K562 (cell line): Measurements from ENCODE around the gene MLXIPL. TPM values are rescaled to one million over a fixed set of nuclear protein-coding genes. Genes with fewer than 3 reads are reported as not detected.

Experiments
- CREM ChIP-seq: IDR thresholded peaks from 2 replicates; pipeline ENCODE4 v1.6.1; 2014; ENCODE audit warnings: antibody characterized with exemption, low read depth
- HEY1 ChIP-seq: fragments of 250-450 bp; sonication (Bioruptor Pico); IDR thresholded peaks from 2 replicates; pipeline ENCODE4 v1.5.0; 2020; ENCODE audit warnings: mild to moderate bottlenecking, moderate library complexity, borderline replicate concordance
- HNRNPH1 ChIP-seq: fragments of 200-400 bp; formaldehyde crosslinking; optimal IDR thresholded peaks from 2 replicates; pipeline ENCODE3; 2017; ENCODE audit warnings: low read depth, mild to moderate bottlenecking, low read length, moderate library complexity
- NEUROD1 ChIP-seq: fragments of 150-350 bp; IDR thresholded peaks from 2 replicates; pipeline ENCODE4 v1.6.1; 2014; ENCODE audit warnings: borderline replicate concordance, low read length, low read depth; ENCODE audit not compliant: partially characterized antibody
- RBM34 ChIP-seq: fragments of 200-400 bp; formaldehyde crosslinking; IDR thresholded peaks from 2 replicates; pipeline ENCODE4 v1.6.1; 2018; ENCODE audit warnings: low read length, borderline replicate concordance; ENCODE audit not compliant: insufficient read depth
- ZBED1 ChIP-seq: IDR thresholded peaks from 2 replicates; pipeline ENCODE4 v1.6.1; 2014
- ZNF75A ChIP-seq: fragments of 450-650 bp; formaldehyde crosslinking; IDR thresholded peaks from 2 replicates; pipeline ENCODE4 v1.4.0; 2020; ENCODE audit warnings: mild to moderate bottlenecking
- polyA plus RNA-seq, 8 experiments: library from polyadenylated mRNA; depleted of rRNA in 4 of 8; stranded (reverse) in 5 of 8; unstranded in 3 of 8; fragments of >200 nt; fragmentation: Nextera tagmentation in 2 of 8; fragmentation: Illumina TruSeq in 1 of 8; extraction: Ambion mirVana in 2 of 8; extraction: Trizol in 1 of 8; gene quantifications; 2 replicates each; pipeline versions ENCODE4 v1.2.1 to v1.2.3, GENCODE V29; 2011 to 2014; ENCODE audit warnings: inconsistent platforms in 1 of 8, missing spikeins in 1 of 8
- total RNA-seq, 7 experiments: library from RNA; depleted of rRNA in 6 of 7; stranded (reverse); fragments of >200 nt in 6 of 7; fragmentation: Illumina TruSeq in 2 of 7; extraction: Trizol in 2 of 7; gene quantifications; 2 replicates each; pipeline versions ENCODE4 v1.2.1 to v1.2.3, GENCODE V29; 2011 to 2021; ENCODE audit warnings: low replicate concordance in 1 of 7
- TF ChIP-seq, protein P1 (sequence below): fragments of 450-650 bp; IDR thresholded peaks from 2 replicates; pipeline ENCODE4 v1.6.1; 2017; ENCODE audit warnings: antibody characterized with exemption, mild to moderate bottlenecking
- TF ChIP-seq, protein P2 (sequence below): sonication (generic); formaldehyde crosslinking; IDR thresholded peaks from 2 replicates; pipeline ENCODE4 v1.8.0; 2022; ENCODE audit warnings: mild to moderate bottlenecking, missing genetic modification reagents
- TF ChIP-seq, protein P3 (sequence below): fragments of 250-450 bp; sonication (Bioruptor Pico); IDR thresholded peaks from 2 replicates; pipeline ENCODE4 v1.8.0; 2021; ENCODE audit warnings: moderate library complexity, mild to moderate bottlenecking, inconsistent platforms
- TF ChIP-seq, protein P4 (sequence below): fragments of 450-650 bp; formaldehyde crosslinking; IDR thresholded peaks from 2 replicates; pipeline ENCODE4 v1.4.0; 2022; ENCODE audit warnings: missing genetic modification characterization
- TF ChIP-seq, protein P5 (sequence below): fragments of 450-650 bp; formaldehyde crosslinking; conservative IDR thresholded peaks from 2 replicates; pipeline ENCODE4 v1.4.0; 2022; ENCODE audit warnings: mild to moderate bottlenecking, missing genetic modification characterization
- TF ChIP-seq, protein P6 (sequence below): fragments of 450-650 bp; IDR thresholded peaks from 2 replicates; pipeline ENCODE4 v1.6.1; 2018; ENCODE audit not compliant: partially characterized antibody

MLXIPL gene
- total and polyA plus RNA-seq, 9 of the 15 experiments (the other 6 are each of a cell fraction or from before 2014, with no cell fraction given), result 0.11 to 18.4 (median 1.4) TPM

DNA sequence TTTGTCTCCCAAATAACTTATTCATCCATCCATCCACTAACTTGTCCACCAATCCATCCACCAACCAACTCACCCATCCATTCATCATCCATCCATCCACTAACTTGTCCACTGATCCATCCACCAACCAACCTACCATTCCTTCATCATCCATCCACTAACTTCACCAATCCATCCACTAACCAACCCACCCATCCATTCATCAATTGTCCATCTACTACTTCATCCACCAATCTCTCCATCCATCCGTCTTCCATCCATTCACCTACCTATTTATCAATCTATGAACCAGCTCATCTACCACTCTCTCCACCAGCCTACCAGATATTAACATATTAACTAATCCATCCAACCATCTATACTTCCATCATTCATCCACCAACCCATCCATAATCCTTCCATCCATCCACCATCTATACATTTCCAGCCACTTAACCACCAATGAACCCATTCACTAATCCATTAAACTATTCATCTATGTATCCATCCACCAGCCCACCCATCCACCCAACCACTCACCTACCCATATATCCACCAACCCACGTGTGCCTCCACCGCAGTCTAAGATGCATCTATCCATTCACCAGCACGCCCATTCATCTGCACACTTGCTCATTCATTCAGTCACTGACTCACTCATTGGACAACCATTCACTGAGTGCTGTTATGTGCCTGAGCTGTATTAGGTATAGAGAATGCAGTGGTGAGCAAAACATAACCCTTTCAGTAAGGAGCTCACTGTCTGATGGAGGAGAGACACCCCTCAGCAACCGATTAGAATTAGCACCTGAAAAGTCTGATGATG is 26.1 kb downstream of the MLXIPL start (continued):
- TF ChIP-seq, protein P1, sequence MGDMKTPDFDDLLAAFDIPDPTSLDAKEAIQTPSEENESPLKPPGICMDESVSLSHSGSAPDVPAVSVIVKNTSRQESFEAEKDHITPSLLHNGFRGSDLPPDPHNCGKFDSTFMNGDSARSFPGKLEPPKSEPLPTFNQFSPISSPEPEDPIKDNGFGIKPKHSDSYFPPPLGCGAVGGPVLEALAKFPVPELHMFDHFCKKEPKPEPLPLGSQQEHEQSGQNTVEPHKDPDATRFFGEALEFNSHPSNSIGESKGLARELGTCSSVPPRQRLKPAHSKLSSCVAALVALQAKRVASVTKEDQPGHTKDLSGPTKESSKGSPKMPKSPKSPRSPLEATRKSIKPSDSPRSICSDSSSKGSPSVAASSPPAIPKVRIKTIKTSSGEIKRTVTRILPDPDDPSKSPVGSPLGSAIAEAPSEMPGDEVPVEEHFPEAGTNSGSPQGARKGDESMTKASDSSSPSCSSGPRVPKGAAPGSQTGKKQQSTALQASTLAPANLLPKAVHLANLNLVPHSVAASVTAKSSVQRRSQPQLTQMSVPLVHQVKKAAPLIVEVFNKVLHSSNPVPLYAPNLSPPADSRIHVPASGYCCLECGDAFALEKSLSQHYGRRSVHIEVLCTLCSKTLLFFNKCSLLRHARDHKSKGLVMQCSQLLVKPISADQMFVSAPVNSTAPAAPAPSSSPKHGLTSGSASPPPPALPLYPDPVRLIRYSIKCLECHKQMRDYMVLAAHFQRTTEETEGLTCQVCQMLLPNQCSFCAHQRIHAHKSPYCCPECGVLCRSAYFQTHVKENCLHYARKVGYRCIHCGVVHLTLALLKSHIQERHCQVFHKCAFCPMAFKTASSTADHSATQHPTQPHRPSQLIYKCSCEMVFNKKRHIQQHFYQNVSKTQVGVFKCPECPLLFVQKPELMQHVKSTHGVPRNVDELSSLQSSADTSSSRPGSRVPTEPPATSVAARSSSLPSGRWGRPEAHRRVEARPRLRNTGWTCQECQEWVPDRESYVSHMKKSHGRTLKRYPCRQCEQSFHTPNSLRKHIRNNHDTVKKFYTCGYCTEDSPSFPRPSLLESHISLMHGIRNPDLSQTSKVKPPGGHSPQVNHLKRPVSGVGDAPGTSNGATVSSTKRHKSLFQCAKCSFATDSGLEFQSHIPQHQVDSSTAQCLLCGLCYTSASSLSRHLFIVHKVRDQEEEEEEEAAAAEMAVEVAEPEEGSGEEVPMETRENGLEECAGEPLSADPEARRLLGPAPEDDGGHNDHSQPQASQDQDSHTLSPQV, result no peak
- TF ChIP-seq ZNF75A (CRISPR knock-in tag) (no peak), HEY1 (CRISPR knock-in tag) (no peak), HNRNPH1 (no peak), NEUROD1 (no peak), ZBED1 (no peak), RBM34 (no peak), CREM (no peak)
- TF ChIP-seq, protein P2, sequence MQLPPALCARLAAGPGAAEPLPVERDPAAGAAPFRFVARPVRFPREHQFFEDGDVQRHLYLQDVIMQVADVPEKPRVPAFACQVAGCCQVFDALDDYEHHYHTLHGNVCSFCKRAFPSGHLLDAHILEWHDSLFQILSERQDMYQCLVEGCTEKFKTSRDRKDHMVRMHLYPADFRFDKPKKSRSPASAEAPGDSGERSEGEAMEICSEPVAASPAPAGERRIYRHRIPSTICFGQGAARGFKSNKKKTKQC (CRISPR knock-in tag), result no peak
- TF ChIP-seq, protein P3, sequence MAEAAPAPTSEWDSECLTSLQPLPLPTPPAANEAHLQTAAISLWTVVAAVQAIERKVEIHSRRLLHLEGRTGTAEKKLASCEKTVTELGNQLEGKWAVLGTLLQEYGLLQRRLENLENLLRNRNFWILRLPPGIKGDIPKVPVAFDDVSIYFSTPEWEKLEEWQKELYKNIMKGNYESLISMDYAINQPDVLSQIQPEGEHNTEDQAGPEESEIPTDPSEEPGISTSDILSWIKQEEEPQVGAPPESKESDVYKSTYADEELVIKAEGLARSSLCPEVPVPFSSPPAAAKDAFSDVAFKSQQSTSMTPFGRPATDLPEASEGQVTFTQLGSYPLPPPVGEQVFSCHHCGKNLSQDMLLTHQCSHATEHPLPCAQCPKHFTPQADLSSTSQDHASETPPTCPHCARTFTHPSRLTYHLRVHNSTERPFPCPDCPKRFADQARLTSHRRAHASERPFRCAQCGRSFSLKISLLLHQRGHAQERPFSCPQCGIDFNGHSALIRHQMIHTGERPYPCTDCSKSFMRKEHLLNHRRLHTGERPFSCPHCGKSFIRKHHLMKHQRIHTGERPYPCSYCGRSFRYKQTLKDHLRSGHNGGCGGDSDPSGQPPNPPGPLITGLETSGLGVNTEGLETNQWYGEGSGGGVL (CRISPR knock-in tag), result no peak
- TF ChIP-seq, protein P4, sequence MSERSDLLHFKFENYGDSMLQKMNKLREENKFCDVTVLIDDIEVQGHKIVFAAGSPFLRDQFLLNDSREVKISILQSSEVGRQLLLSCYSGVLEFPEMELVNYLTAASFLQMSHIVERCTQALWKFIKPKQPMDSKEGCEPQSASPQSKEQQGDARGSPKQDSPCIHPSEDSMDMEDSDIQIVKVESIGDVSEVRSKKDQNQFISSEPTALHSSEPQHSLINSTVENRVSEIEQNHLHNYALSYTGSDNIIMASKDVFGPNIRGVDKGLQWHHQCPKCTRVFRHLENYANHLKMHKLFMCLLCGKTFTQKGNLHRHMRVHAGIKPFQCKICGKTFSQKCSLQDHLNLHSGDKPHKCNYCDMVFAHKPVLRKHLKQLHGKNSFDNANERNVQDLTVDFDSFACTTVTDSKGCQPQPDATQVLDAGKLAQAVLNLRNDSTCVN, result peak; percentile 73; the same call in 1 of the 2 replicates
- TF ChIP-seq, protein P5, sequence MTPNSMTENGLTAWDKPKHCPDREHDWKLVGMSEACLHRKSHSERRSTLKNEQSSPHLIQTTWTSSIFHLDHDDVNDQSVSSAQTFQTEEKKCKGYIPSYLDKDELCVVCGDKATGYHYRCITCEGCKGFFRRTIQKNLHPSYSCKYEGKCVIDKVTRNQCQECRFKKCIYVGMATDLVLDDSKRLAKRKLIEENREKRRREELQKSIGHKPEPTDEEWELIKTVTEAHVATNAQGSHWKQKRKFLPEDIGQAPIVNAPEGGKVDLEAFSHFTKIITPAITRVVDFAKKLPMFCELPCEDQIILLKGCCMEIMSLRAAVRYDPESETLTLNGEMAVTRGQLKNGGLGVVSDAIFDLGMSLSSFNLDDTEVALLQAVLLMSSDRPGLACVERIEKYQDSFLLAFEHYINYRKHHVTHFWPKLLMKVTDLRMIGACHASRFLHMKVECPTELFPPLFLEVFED (CRISPR knock-in tag), result 0 out of 2 replicates have a peak, but pooled peaks have one; percentile 70
- TF ChIP-seq, protein P6, sequence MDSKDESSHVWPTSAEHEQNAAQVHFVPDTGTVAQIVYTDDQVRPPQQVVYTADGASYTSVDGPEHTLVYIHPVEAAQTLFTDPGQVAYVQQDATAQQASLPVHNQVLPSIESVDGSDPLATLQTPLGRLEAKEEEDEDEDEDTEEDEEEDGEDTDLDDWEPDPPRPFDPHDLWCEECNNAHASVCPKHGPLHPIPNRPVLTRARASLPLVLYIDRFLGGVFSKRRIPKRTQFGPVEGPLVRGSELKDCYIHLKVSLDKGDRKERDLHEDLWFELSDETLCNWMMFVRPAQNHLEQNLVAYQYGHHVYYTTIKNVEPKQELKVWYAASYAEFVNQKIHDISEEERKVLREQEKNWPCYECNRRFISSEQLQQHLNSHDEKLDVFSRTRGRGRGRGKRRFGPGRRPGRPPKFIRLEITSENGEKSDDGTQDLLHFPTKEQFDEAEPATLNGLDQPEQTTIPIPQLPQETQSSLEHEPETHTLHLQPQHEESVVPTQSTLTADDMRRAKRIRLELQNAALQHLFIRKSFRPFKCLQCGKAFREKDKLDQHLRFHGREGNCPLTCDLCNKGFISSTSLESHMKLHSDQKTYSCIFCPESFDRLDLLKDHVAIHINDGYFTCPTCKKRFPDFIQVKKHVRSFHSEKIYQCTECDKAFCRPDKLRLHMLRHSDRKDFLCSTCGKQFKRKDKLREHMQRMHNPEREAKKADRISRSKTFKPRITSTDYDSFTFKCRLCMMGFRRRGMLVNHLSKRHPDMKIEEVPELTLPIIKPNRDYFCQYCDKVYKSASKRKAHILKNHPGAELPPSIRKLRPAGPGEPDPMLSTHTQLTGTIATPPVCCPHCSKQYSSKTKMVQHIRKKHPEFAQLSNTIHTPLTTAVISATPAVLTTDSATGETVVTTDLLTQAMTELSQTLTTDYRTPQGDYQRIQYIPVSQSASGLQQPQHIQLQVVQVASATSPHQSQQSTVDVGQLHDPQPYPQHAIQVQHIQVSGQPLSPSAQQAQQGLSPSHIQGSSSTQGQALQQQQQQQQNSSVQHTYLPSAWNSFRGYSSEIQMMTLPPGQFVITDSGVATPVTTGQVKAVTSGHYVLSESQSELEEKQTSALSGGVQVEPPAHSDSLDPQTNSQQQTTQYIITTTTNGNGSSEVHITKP, result peak; percentile 18
